ENCODE data around the gene RAB4A.

- TF ChIP-seq POLR2A (IDR thresholded peaks at IDR 0.05; ENCODE audit: extremely low read depth, insufficient read length) (no peak), MYC (IDR thresholded peaks at IDR 0.05; ENCODE audit: low read depth, low read length) (no peak)
- TF ChIP-seq, protein P1, sequence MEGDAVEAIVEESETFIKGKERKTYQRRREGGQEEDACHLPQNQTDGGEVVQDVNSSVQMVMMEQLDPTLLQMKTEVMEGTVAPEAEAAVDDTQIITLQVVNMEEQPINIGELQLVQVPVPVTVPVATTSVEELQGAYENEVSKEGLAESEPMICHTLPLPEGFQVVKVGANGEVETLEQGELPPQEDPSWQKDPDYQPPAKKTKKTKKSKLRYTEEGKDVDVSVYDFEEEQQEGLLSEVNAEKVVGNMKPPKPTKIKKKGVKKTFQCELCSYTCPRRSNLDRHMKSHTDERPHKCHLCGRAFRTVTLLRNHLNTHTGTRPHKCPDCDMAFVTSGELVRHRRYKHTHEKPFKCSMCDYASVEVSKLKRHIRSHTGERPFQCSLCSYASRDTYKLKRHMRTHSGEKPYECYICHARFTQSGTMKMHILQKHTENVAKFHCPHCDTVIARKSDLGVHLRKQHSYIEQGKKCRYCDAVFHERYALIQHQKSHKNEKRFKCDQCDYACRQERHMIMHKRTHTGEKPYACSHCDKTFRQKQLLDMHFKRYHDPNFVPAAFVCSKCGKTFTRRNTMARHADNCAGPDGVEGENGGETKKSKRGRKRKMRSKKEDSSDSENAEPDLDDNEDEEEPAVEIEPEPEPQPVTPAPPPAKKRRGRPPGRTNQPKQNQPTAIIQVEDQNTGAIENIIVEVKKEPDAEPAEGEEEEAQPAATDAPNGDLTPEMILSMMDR (IDR thresholded peaks at IDR 0.05; ENCODE audit: low read depth, low read length): no peak
- TF ChIP-seq, protein P2, sequence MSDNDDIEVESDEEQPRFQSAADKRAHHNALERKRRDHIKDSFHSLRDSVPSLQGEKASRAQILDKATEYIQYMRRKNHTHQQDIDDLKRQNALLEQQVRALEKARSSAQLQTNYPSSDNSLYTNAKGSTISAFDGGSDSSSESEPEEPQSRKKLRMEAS (IDR thresholded peaks at IDR 0.05; ENCODE audit: low read depth, low read length): peak; percentile 32; the same call in 1 of the 2 replicates
These were observed 1.6 kb downstream of the RAB4A start for GRCh38 chr1:229272164-229273158.
